ENCODE data around the gene AQP7. TPM values are rescaled to one million over a fixed set of nuclear protein-coding genes. Genes with fewer than 3 reads are reported as not detected.
A peak's percentile ranks its signal among the peaks of the same experiment; 100 is the strongest.
"Not testable (repeated sequence)": the region's sequence is repeated elsewhere in the genome, so short reads cannot be mapped to it uniquely, and the experiment has no call there.

Gene AQP7
- total RNA-seq, 1 experiment from 2014 or later, result 2.2 TPM

DNA sequence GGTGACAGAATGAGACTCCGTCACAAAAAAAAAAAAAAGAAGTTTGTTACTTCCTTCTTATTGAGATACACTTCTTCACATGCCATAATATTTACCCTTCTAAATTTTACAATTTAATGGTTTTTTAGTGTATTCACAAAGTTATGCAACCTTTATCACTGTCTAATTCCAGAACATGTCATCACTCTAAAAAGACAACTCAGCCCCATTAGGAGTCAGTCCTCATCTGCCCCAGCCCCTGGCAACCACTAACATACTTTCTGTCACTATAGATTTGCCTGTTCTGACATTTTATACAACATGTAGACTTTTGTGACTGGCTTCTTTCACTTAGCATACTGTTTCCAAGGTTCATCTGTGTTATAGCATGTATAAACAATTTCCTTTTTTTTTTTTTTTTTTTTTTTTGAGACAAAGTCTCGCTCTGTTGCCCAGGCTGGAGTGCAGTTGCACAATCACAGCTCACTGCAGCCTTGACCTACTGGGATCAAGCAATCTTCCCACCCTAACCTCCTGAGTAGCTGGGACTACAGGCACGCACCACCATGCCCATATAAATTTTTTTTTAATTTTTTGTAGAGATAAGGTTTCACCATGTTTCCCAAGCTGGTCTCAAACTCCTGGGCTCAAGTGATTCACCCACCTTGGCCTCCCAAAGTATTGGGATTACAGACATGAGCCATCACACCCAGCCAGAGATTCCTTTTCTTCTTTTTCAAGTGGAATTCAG lies 27.1 kb upstream of the AQP7 start:
- Histone ChIP-seq H3K9me3 (no peaks in the 10 kb centered on the region), H3K4me3 (ENCODE audit: low read depth, low read length) (no peak overlapping the region), H3K36me3 (ENCODE audit: control insufficient read depth, insufficient read depth, low read length) (no peaks in the 10 kb centered on the region), H3K27me3 (replicated peaks; ENCODE audit: control insufficient read depth, insufficient read depth, low read length) (no peaks in the 10 kb centered on the region), H3K4me1 (peaks cover 9% of the 10 kb centered on the region)
- POLR2A ChIA-PET, result no interaction called here
- H3K4me1 Mint-ChIP-seq (ENCODE audit: low read depth, unreplicated experiment), result peaks cover 21% of the 10 kb centered on the region
- no peak for DNase-seq
- intact Hi-C loops (cut with micrococcal nuclease; ENCODE audit: unreplicated experiment), result no loop called here
- H3K27ac Mint-ChIP-seq (ENCODE audit: unreplicated experiment), result no peak overlapping the region
- no peak overlapping the region for H3K4me3 Mint-ChIP-seq (ENCODE audit: unreplicated experiment)
- no TSS peak for BruUV-seq (replicated peaks)
- H3K36me3 Mint-ChIP-seq (ENCODE audit: insufficient read depth, unreplicated experiment), result no peaks in the 10 kb centered on the region
- H3K27me3 Mint-ChIP-seq (ENCODE audit: insufficient read depth, unreplicated experiment), result no peaks in the 10 kb centered on the region
- CTCF ChIA-PET, result interaction anchor here (0.6 kb wide), 1 partner anchor 18 kb away, joined by 3 read pairs; the partner anchor contains the start of gene AQP3
- TF ChIP-seq, protein P1, sequence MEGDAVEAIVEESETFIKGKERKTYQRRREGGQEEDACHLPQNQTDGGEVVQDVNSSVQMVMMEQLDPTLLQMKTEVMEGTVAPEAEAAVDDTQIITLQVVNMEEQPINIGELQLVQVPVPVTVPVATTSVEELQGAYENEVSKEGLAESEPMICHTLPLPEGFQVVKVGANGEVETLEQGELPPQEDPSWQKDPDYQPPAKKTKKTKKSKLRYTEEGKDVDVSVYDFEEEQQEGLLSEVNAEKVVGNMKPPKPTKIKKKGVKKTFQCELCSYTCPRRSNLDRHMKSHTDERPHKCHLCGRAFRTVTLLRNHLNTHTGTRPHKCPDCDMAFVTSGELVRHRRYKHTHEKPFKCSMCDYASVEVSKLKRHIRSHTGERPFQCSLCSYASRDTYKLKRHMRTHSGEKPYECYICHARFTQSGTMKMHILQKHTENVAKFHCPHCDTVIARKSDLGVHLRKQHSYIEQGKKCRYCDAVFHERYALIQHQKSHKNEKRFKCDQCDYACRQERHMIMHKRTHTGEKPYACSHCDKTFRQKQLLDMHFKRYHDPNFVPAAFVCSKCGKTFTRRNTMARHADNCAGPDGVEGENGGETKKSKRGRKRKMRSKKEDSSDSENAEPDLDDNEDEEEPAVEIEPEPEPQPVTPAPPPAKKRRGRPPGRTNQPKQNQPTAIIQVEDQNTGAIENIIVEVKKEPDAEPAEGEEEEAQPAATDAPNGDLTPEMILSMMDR (IDR thresholded peaks at IDR 0.05; ENCODE audit: insufficient read depth in 1 of 2, low read depth in 1 of 2, low read length in 1 of 2, severe bottlenecking in 1 of 2, unreplicated experiment in 1 of 2), result no peak
- no peaks in the 10 kb centered on the region for H3K9me3 Mint-ChIP-seq (ENCODE audit: unreplicated experiment)

DNA sequence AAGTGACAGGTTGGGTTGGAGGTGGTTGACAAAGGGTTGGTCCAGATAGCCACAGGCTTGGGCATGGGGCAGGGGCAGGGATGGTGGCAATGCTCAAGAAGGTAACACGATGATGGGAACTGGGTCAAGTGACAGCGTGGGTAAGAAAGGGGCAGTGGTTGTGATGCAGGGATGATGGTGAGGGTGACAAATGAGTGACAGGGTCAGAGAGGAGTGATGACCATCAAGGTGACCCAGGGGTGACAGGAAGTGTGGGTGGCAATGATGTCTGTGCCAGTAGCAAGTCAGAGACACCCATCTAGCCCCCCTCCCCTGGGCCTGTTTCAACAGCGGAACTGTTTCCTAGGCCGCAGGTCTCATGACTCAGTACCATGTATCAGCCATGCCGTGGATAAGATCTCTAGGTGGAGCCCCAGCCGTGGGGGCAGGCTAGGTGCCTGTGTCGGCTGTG lies 24.5 kb upstream of the AQP7 start:
- Histone ChIP-seq H3K4me1 (no peaks in the 10 kb centered on the region), H3K4me3 (ENCODE audit: low read depth, low read length) (no peak overlapping the region), H3K9me3 (no peaks in the 10 kb centered on the region), H3K36me3 (ENCODE audit: control insufficient read depth, insufficient read depth, low read length) (no peaks in the 10 kb centered on the region), H3K27me3 (replicated peaks; ENCODE audit: control insufficient read depth, insufficient read depth, low read length) (no peaks in the 10 kb centered on the region)
- no TSS peak for BruUV-seq (replicated peaks)
- Mint-ChIP-seq H3K4me3 (ENCODE audit: unreplicated experiment) (no peak overlapping the region), H3K27ac (ENCODE audit: unreplicated experiment) (peak overlapping the region; percentile 31), H3K4me1 (ENCODE audit: low read depth, unreplicated experiment) (peaks cover 15% of the 10 kb centered on the region), H3K9me3 (ENCODE audit: unreplicated experiment) (no peaks in the 10 kb centered on the region), H3K27me3 (ENCODE audit: insufficient read depth, unreplicated experiment) (no peaks in the 10 kb centered on the region), H3K36me3 (ENCODE audit: insufficient read depth, unreplicated experiment) (no peaks in the 10 kb centered on the region)
- DNase-seq, result no peak
- ChIA-PET POLR2A (no interaction called here), CTCF (interaction anchor here (0.6 kb wide), 1 partner anchor 304 kb away, joined by 3 read pairs; no protein-coding TSS in a partner anchor)
- intact Hi-C loops (cut with micrococcal nuclease; ENCODE audit: unreplicated experiment), result no loop called here
- TF ChIP-seq, protein P1 (IDR thresholded peaks at IDR 0.05; ENCODE audit: insufficient read depth in 1 of 2, low read depth in 1 of 2, low read length in 1 of 2, severe bottlenecking in 1 of 2, unreplicated experiment in 1 of 2), result no peak

DNA sequence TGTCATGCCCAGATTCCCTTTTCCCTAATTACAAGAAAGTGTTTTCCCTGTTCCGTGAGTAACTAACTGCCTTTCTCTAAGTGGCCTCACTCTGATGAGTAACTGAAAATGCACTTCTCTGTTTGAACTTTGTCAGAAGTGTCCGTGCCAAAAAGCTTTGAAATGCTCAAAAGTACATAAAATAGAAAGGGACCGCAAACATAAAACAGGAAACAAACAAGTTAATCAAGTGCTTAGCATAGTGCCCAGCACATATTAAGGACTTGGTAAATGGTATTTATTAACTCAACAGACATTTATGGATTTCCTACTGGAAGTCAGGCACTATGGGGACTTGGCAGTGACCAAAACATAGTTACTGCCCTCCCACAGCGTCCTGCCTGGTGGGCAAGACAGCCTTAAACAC lies 22.8 kb upstream of the AQP7 start:
- no peak overlapping the region for H3K4me3 ChIP-seq (ENCODE audit: low read depth, low read length)
- no peaks in the 10 kb centered on the region for H3K27me3 ChIP-seq (replicated peaks; ENCODE audit: control insufficient read depth, insufficient read depth, low read length)
- H3K9me3 ChIP-seq, result no peaks in the 10 kb centered on the region
- TF ChIP-seq, protein P1 (IDR thresholded peaks at IDR 0.05; ENCODE audit: insufficient read depth in 1 of 2, low read depth in 1 of 2, low read length in 1 of 2, severe bottlenecking in 1 of 2, unreplicated experiment in 1 of 2), result no peak
- no peak for DNase-seq
- no TSS peak for BruUV-seq (replicated peaks)
- Mint-ChIP-seq H3K9me3 (ENCODE audit: unreplicated experiment) (no peaks in the 10 kb centered on the region), H3K27me3 (ENCODE audit: insufficient read depth, unreplicated experiment) (no peaks in the 10 kb centered on the region), H3K4me3 (ENCODE audit: unreplicated experiment) (no peak overlapping the region), H3K27ac (ENCODE audit: unreplicated experiment) (peak overlapping the region; percentile 29), H3K36me3 (ENCODE audit: insufficient read depth, unreplicated experiment) (no peaks in the 10 kb centered on the region), H3K4me1 (ENCODE audit: low read depth, unreplicated experiment) (peaks cover 12% of the 10 kb centered on the region)
- ChIA-PET CTCF (no interaction called here), POLR2A (no interaction called here)
- intact Hi-C loops (cut with micrococcal nuclease; ENCODE audit: unreplicated experiment), result no loop called here
- no peaks in the 10 kb centered on the region for H3K4me1 ChIP-seq
- H3K36me3 ChIP-seq (ENCODE audit: control insufficient read depth, insufficient read depth, low read length), result no peaks in the 10 kb centered on the region

DNA sequence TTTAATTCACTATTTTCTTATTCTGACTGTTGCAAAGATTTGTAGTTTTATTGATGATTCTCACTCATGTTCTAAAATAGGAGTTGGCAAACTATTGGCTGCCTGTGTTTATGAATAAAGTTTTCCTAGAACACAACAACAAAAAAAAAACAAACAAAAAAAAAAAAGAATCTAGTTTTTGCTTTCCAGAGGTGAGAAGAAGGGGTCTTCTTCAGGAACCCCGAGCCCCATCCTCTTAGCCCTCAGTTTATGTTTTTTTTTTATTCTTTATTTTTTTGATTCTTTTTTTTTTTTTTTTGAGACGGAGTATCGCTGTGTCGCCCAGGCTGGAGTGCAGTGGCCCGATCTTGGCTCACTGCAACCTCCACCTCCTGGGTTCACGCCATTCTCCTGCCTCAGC lies 22.1 kb upstream of the AQP7 start:
- CTCF ChIA-PET; intact Hi-C loops (cut with micrococcal nuclease; ENCODE audit: unreplicated experiment); BruUV-seq (replicated peaks): not testable (repeated sequence)

DNA sequence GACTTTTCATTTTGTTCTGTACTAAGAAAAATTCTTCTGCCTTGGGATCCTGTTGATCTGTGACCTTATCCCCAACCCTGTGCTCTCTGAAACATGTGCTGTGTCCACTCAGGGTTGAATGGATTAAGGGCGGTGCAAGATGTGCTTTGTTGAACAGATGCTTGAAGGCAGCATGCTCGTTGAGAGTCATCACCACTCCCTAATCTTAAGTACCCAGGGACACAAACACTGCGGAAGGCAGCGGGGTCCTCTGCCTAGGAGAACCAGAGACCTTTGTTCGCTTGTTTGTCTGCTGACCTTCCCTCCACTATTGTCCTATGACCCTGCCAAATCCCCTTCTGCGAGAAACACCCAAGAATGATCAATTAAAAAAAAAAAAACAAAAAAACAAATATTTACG lies 21.7 kb upstream of the AQP7 start:
- H3K4me3 ChIP-seq (ENCODE audit: low read depth, low read length); H3K4me3 Mint-ChIP-seq (ENCODE audit: unreplicated experiment); DNase-seq; H3K27ac Mint-ChIP-seq (ENCODE audit: unreplicated experiment); H3K9me3 ChIP-seq; H3K36me3 ChIP-seq (ENCODE audit: control insufficient read depth, insufficient read depth, low read length); BruUV-seq (replicated peaks); H3K27me3 ChIP-seq (replicated peaks; ENCODE audit: control insufficient read depth, insufficient read depth, low read length); H3K27me3 Mint-ChIP-seq (ENCODE audit: insufficient read depth, unreplicated experiment); POLR2A ChIA-PET; H3K4me1 ChIP-seq; H3K9me3 Mint-ChIP-seq (ENCODE audit: unreplicated experiment); H3K36me3 Mint-ChIP-seq (ENCODE audit: insufficient read depth, unreplicated experiment); CTCF ChIA-PET; intact Hi-C loops (cut with micrococcal nuclease; ENCODE audit: unreplicated experiment): not testable (repeated sequence)
- H3K4me1 Mint-ChIP-seq (ENCODE audit: low read depth, unreplicated experiment), result peaks cover 18% of the 10 kb centered on the region

More for the DNA sequence above, 22.1 kb upstream of the AQP7 start:
- peaks cover 18% of the 10 kb centered on the region for H3K4me1 Mint-ChIP-seq (ENCODE audit: low read depth, unreplicated experiment)
- H3K36me3 Mint-ChIP-seq (ENCODE audit: insufficient read depth, unreplicated experiment); H3K4me1 ChIP-seq; DNase-seq; H3K9me3 Mint-ChIP-seq (ENCODE audit: unreplicated experiment); H3K9me3 ChIP-seq; H3K36me3 ChIP-seq (ENCODE audit: control insufficient read depth, insufficient read depth, low read length); H3K4me3 Mint-ChIP-seq (ENCODE audit: unreplicated experiment); H3K27ac Mint-ChIP-seq (ENCODE audit: unreplicated experiment); H3K4me3 ChIP-seq (ENCODE audit: low read depth, low read length); POLR2A ChIA-PET; H3K27me3 ChIP-seq (replicated peaks; ENCODE audit: control insufficient read depth, insufficient read depth, low read length); H3K27me3 Mint-ChIP-seq (ENCODE audit: insufficient read depth, unreplicated experiment): not testable (repeated sequence)
